NCI-H510A treated with DMSO at 0.1 percent for 48 hours (cell line): ENCODE data around the gene LRG1.

Source experiments
- DNase-seq: peaks from one replicate; lab custom pipeline; 2025; lab: John Stamatoyannopoulos, UW

Gene LRG1

GRCh38 chr19:4495471-4495870, 44.4 kb downstream of the LRG1 start:
- no peak for DNase-seq

- no peak for DNase-seq
These were observed 45.2 kb downstream of the LRG1 start for GRCh38 chr19:4494691-4495064.

- no peak for DNase-seq
These were observed 45.7 kb downstream of the LRG1 start for GRCh38 chr19:4493929-4494690.

GRCh38 chr19:4493104-4493928, 46.5 kb downstream of the LRG1 start:
- no peak for DNase-seq

- no peak for DNase-seq
These were observed 47.3 kb downstream of the LRG1 start for GRCh38 chr19:4492337-4493103.

GRCh38 chr19:4491446-4491845, 48.4 kb downstream of the LRG1 start:
- no peak for DNase-seq

GRCh38 chr19:4488496-4488895, 51.3 kb downstream of the LRG1 start:
- no peak for DNase-seq

GRCh38 chr19:4487572-4487971, 52.3 kb downstream of the LRG1 start:
- no peak for DNase-seq
